K562 (cell line): ENCODE measurements around the gene C4orf36. TPM values are rescaled to one million over a fixed set of nuclear protein-coding genes. Genes with fewer than 3 reads are reported as not detected.
A peak's percentile ranks its signal among the peaks of the same experiment; 100 is the strongest.

Experiments
- CBFA2T3 ChIP-seq: fragments of 450-650 bp; IDR thresholded peaks from 2 replicates; pipeline ENCODE4 v1.6.1; 2017
- CREM ChIP-seq: IDR thresholded peaks from 2 replicates; pipeline ENCODE4 v1.6.1; 2014; ENCODE audit warnings: antibody characterized with exemption, low read depth
- CTCF ChIP-seq, 3 experiments: IDR thresholded peaks in 2 of 3; conservative IDR thresholded peaks in 1 of 3; 2 replicates each; pipeline ENCODE4 v1.5.1; 2011 to 2012; ENCODE audit warnings: low read length in 3 of 3, mild to moderate bottlenecking in 3 of 3, control low read depth in 2 of 3, improper control_type of control experiment in 1 of 3, inconsistent platforms in 1 of 3, low read depth in 1 of 3, mixed read lengths in 1 of 3, moderate library complexity in 1 of 3; ENCODE audit not compliant: insufficient read depth in 2 of 3
- EZH2 ChIP-seq: IDR thresholded peaks from 2 replicates; pipeline ENCODE4 v1.6.1; 2012; ENCODE audit warnings: low read depth, mild to moderate bottlenecking, inconsistent platforms, low read length, borderline replicate concordance
- JUN ChIP-seq, 2 experiments: sonication (generic) in 1 of 2; formaldehyde crosslinking in 1 of 2; IDR thresholded peaks; 2 replicates each; pipeline versions ENCODE4 v1.6.1 to v1.8.0; 2012 to 2022; ENCODE audit warnings: borderline replicate concordance in 2 of 2, mild to moderate bottlenecking in 2 of 2, improper control_type of control experiment in 1 of 2, low read depth in 1 of 2, low read length in 1 of 2, missing genetic modification reagents in 1 of 2
- JUND ChIP-seq, 2 experiments: IDR thresholded peaks; 2 replicates in 1 of 2; 3 replicates in 1 of 2; pipeline ENCODE4 v1.6.1; 2011; ENCODE audit warnings: borderline replicate concordance in 2 of 2, low read depth in 2 of 2, low read length in 2 of 2, improper control_type of control experiment in 1 of 2, missing biosample characterization in 1 of 2, missing genetic modification characterization in 1 of 2, missing genetic modification reagents in 1 of 2
- MED1 ChIP-seq: sonication (generic); formaldehyde crosslinking; IDR thresholded peaks from 2 replicates; pipeline ENCODE4 v1.8.1; 2023; ENCODE audit warnings: missing genetic modification reagents, borderline replicate concordance
- PBX2 ChIP-seq, 2 experiments: IDR thresholded peaks in 1 of 2; conservative IDR thresholded peaks in 1 of 2; 2 replicates each; pipeline ENCODE4 v1.6.1; 2016; ENCODE audit warnings: low read depth in 2 of 2, mild to moderate bottlenecking in 1 of 2, missing compliant biosample characterization in 1 of 2, missing genetic modification characterization in 1 of 2, moderate library complexity in 1 of 2
- SMARCA5 ChIP-seq: fragments of 450-650 bp; IDR thresholded peaks from 2 replicates; pipeline ENCODE4 v1.6.1; 2016
- SP1 ChIP-seq: sonication (generic); formaldehyde crosslinking; IDR thresholded peaks from 2 replicates; pipeline ENCODE4 v1.8.1; 2022; ENCODE audit warnings: mild to moderate bottlenecking, missing genetic modification reagents
- TBP ChIP-seq: optimal IDR thresholded peaks from 2 replicates; pipeline ENCODE3; 2011; ENCODE audit warnings: low read depth, low read length, improper control_type of control experiment
- UBTF ChIP-seq, 2 experiments: IDR thresholded peaks; 2 replicates each; pipeline ENCODE4 v1.6.1; 2012; ENCODE audit warnings: improper control_type of control experiment in 2 of 2, low read depth in 2 of 2, low read length in 2 of 2, borderline replicate concordance in 1 of 2
- ZBTB5 ChIP-seq: fragments of 450-650 bp; IDR thresholded peaks from 2 replicates; pipeline ENCODE4 v1.6.1; 2017; ENCODE audit warnings: antibody characterized with exemption
- ZNF184 ChIP-seq: sonication (generic); formaldehyde crosslinking; IDR thresholded peaks from 2 replicates; pipeline ENCODE4 v1.5.0; 2020; ENCODE audit warnings: missing genetic modification reagents
- ZNF347 ChIP-seq: fragments of 450-650 bp; formaldehyde crosslinking; IDR thresholded peaks from 2 replicates; pipeline ENCODE4 v1.4.0; 2020; ENCODE audit warnings: low read depth, mild to moderate bottlenecking, moderate library complexity
- polyA plus RNA-seq, 8 experiments: library from polyadenylated mRNA; depleted of rRNA in 4 of 8; stranded (reverse) in 5 of 8; unstranded in 3 of 8; fragments of >200 nt; fragmentation: Nextera tagmentation in 2 of 8; fragmentation: Illumina TruSeq in 1 of 8; extraction: Ambion mirVana in 2 of 8; extraction: Trizol in 1 of 8; gene quantifications; 2 replicates each; pipeline versions ENCODE4 v1.2.1 to v1.2.3, GENCODE V29; 2011 to 2014; ENCODE audit warnings: inconsistent platforms in 1 of 8, missing spikeins in 1 of 8
- total RNA-seq, 7 experiments: library from RNA; depleted of rRNA in 6 of 7; stranded (reverse); fragments of >200 nt in 6 of 7; fragmentation: Illumina TruSeq in 2 of 7; extraction: Trizol in 2 of 7; gene quantifications; 2 replicates each; pipeline versions ENCODE4 v1.2.1 to v1.2.3, GENCODE V29; 2011 to 2021; ENCODE audit warnings: low replicate concordance in 1 of 7

Gene C4orf36
- total and polyA plus RNA-seq, 9 of the 15 experiments (the other 6 are each of a cell fraction or from before 2014, with no cell fraction given): 0.14 to 0.45 (median 0.20) TPM; not detected in 5

GRCh38 chr4:86935853-86936733 is 43.9 kb upstream of the C4orf36 start (continued):
- peak in 1 of 2 experiments; percentile 47; a peak in 2 of 4 replicates for TF ChIP-seq UBTF (IDR thresholded peaks at IDR 0.05; ENCODE audit: borderline replicate concordance in 1 of 2, low read depth in 2 of 2, low read length in 2 of 2)
- no peak for TF ChIP-seq ZNF347 (CRISPR knock-in tag)
- TF ChIP-seq JUN (IDR thresholded peaks at IDR 0.05; ENCODE audit: borderline replicate concordance, low read depth, low read length): peak; percentile 83
- TF ChIP-seq JUN (CRISPR knock-in tag; IDR thresholded peaks at IDR 0.05; ENCODE audit: borderline replicate concordance): peak; percentile 57; the same call in 1 of the 2 replicates
- TF ChIP-seq SP1 (CRISPR knock-in tag): peak; percentile 35; the same call in 1 of the 2 replicates
- TF ChIP-seq CBFA2T3: peak; percentile 60
- TF ChIP-seq MED1 (CRISPR knock-in tag): no peak
- TF ChIP-seq TBP: peak; percentile 74
- TF ChIP-seq PBX2 (CRISPR knock-in tag; IDR thresholded peaks at IDR 0.05; ENCODE audit: low read depth): no peak
- TF ChIP-seq PBX2 (tag; conservative IDR thresholded peaks at IDR 0.05; ENCODE audit: low read depth): peak; percentile 68
- peak; percentile 98 for TF ChIP-seq JUND (IDR thresholded peaks at IDR 0.05; ENCODE audit: borderline replicate concordance, low read depth, low read length)
- peak; percentile 97; the same call in 2 of the 3 replicates for TF ChIP-seq JUND (tag; IDR thresholded peaks at IDR 0.05; ENCODE audit: borderline replicate concordance, low read depth, low read length)
- TF ChIP-seq SMARCA5: no peak
- TF ChIP-seq ZBTB5: no peak
- no peak for TF ChIP-seq ZNF184 (CRISPR knock-in tag)
- TF ChIP-seq CTCF (IDR thresholded peaks at IDR 0.05 in 2 of 3, conservative IDR thresholded peaks at IDR 0.05 in 1 of 3; ENCODE audit: insufficient read depth in 2 of 3, low read depth in 1 of 3, low read length in 3 of 3): peak in 2 of 3 experiments; percentile 26 to 35; a peak in 1 of 6 replicates
- TF ChIP-seq EZH2: no peak
- peak; percentile 32; the same call in 1 of the 2 replicates for TF ChIP-seq CREM
